ENCODE measurements around the gene MAJIN. TPM values are rescaled to one million over a fixed set of nuclear protein-coding genes. Genes with fewer than 3 reads are reported as not detected.

Gene MAJIN
- total RNA-seq, 4 donors from 2014 or later, result not detected

GRCh38 chr11:65016705-65017104, 44.8 kb upstream of the MAJIN start:
- H3K27me3 ChIP-seq, result no peaks in the 10 kb centered on the region
- H3K27ac ChIP-seq, result no peak overlapping the region
- no peaks in the 10 kb centered on the region for H3K9me3 ChIP-seq
- H3K4me1 ChIP-seq, result peaks cover 2 to 22% (median 7%) of the 10 kb centered on the region in 4 donors
- TF ChIP-seq, protein P1, sequence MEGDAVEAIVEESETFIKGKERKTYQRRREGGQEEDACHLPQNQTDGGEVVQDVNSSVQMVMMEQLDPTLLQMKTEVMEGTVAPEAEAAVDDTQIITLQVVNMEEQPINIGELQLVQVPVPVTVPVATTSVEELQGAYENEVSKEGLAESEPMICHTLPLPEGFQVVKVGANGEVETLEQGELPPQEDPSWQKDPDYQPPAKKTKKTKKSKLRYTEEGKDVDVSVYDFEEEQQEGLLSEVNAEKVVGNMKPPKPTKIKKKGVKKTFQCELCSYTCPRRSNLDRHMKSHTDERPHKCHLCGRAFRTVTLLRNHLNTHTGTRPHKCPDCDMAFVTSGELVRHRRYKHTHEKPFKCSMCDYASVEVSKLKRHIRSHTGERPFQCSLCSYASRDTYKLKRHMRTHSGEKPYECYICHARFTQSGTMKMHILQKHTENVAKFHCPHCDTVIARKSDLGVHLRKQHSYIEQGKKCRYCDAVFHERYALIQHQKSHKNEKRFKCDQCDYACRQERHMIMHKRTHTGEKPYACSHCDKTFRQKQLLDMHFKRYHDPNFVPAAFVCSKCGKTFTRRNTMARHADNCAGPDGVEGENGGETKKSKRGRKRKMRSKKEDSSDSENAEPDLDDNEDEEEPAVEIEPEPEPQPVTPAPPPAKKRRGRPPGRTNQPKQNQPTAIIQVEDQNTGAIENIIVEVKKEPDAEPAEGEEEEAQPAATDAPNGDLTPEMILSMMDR (IDR thresholded peaks at IDR 0.05), result no peak
- no peak for TF ChIP-seq POLR2A (IDR thresholded peaks at IDR 0.05)
- DNase-seq, result no peak
- H3K4me3 ChIP-seq, result no peak overlapping the region
- H3K36me3 ChIP-seq, result peaks cover 0 to 24% (median 0%) of the 10 kb centered on the region in 3 donors

DNA sequence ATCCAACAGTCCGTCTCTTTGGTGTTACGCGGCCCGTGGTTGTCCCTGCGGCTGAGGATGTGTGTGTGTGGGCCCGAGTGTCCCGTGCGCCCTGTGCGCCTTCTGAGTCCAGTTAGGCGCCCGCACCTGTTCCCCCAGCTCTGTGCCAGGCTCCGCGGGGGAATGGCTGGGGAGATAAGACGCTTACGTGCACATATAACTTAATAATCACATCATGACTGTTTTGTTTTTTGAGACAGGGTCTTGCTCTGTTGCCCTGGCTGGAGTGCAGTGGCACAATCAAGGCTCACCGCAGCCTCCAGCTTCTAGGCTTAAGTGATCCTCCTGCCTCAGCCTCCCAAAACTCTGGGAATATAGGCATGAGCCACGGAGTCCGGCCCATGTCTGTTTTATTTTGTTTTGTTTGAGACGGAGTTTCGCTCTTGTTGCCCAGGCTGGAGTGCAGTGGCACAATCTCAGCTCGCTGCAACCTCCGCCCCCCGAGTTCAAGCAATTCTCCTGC, 42.9 kb upstream of the MAJIN start:
- Histone ChIP-seq H3K36me3 (peaks cover 0 to 13% (median 0%) of the 10 kb centered on the region in 3 donors), H3K4me3 (peak overlapping the region; percentile 48 to 85 (median 77)), H3K27ac (peak overlapping the region; percentile 90 to 99 (median 98)), H3K9me3 (no peaks in the 10 kb centered on the region), H3K4me1 (peaks cover 2 to 22% (median 7%) of the 10 kb centered on the region in 4 donors), H3K27me3 (no peaks in the 10 kb centered on the region)
- no peak for DNase-seq
- TF ChIP-seq, protein P1 (IDR thresholded peaks at IDR 0.05), result no peak
- no peak for TF ChIP-seq POLR2A (IDR thresholded peaks at IDR 0.05)

- Histone ChIP-seq H3K36me3 (peaks cover 0 to 12% (median 0%) of the 10 kb centered on the region in 3 donors), H3K4me1 (peaks cover 2 to 22% (median 7%) of the 10 kb centered on the region in 4 donors), H3K27ac (peak within 1 kb of the TSS; percentile 90 to 99 (median 98)), H3K27me3 (no peaks in the 10 kb centered on the region), H3K9me3 (no peaks in the 10 kb centered on the region), H3K4me3 (peak within 1 kb of the TSS; percentile 48 to 85 (median 77))
- DNase-seq, result peak; percentile 89 to 96 (median 94)
- TF ChIP-seq, protein P1 (IDR thresholded peaks at IDR 0.05), result peak; percentile 91 to 97 (median 94)
- peak; percentile 49 to 65 for TF ChIP-seq POLR2A (IDR thresholded peaks at IDR 0.05)
Measured at GRCh38 chr11:65013888-65014725, 42.2 kb upstream of the MAJIN start, which contains the start of gene ARL2. Gene ARL2, plus strand, starts transcription at chr11:65014160. Its CDS starts 48 bp downstream, at chr11:65014208.

DNA sequence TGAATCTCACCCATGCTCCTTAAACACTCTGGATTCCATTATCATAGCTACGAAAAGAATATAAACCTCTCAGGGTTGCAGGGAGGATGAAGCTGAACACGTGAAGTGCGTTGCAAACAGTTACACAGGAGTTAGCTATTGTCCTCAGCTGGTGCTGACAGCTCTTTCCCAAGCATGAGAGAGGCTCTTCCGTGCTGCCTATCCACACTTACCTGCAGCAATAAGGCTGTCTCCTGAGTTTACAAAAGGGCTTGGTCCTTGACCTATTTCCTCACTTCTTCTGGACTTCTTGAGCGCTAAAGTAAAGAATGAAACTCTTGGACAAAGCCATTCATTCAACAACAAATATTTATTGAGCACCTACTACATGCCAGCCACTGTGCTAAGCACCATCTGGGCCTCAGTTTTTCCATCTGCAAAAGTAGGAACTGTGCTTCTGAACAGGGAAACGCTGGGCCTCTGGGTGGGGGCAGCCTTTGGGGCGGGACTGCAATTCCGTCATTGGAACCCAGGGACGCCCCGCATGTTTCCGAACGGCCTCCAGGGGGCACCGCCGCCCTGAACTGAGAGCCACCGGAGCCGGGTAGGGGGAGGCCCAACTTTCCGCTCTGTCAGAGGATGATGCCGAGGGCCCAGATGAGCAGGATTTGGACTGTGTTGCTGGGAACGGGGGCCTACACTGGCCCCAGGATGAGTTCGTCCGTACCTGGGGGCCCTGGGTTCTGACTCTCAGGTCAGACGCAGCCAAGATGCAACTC, 41.4 kb upstream of the MAJIN start:
- peak overlapping the region; percentile 90 to 99 (median 98) for H3K27ac ChIP-seq
- peak; percentile 93 to 97 (median 95) for DNase-seq
- peak overlapping the region; percentile 48 to 85 (median 77) for H3K4me3 ChIP-seq
- H3K9me3 ChIP-seq, result no peaks in the 10 kb centered on the region
- no peaks in the 10 kb centered on the region for H3K27me3 ChIP-seq
- H3K4me1 ChIP-seq, result peaks cover 2 to 22% (median 7%) of the 10 kb centered on the region in 4 donors
- H3K36me3 ChIP-seq, result peaks cover 0 to 6% (median 0%) of the 10 kb centered on the region in 3 donors
- TF ChIP-seq POLR2A (IDR thresholded peaks at IDR 0.05), result peak; percentile 63 to 70
- TF ChIP-seq, protein P1 (IDR thresholded peaks at IDR 0.05), result peak; percentile 62 to 95 (median 84)

GRCh38 chr11:65008873-65009272, 37.0 kb upstream of the MAJIN start:
- Histone ChIP-seq H3K4me1 (peaks cover 0 to 8% (median 1%) of the 10 kb centered on the region in 4 donors), H3K27me3 (no peaks in the 10 kb centered on the region), H3K9me3 (no peaks in the 10 kb centered on the region), H3K36me3 (no peaks in the 10 kb centered on the region), H3K4me3 (no peak overlapping the region), H3K27ac (no peak overlapping the region)
- no peak for TF ChIP-seq POLR2A (IDR thresholded peaks at IDR 0.05)
- TF ChIP-seq, protein P1 (IDR thresholded peaks at IDR 0.05), result no peak
- no peak for DNase-seq
